ENCODE data around the gene OLIG3. TPM values are rescaled to one million over a fixed set of nuclear protein-coding genes. Genes with fewer than 3 reads are reported as not detected.

The OLIG3 gene
- total RNA-seq (2022) (not detected in 2 replicates), Bru-seq, nascent RNA (not detected), BruChase-seq, experiment 1, labeled RNA remaining after a 6-hour chase (not detected), BruChase-seq, experiment 2, labeled RNA remaining after a 2-hour chase (not detected)
- long read RNA-seq = 0 reads

DNA sequence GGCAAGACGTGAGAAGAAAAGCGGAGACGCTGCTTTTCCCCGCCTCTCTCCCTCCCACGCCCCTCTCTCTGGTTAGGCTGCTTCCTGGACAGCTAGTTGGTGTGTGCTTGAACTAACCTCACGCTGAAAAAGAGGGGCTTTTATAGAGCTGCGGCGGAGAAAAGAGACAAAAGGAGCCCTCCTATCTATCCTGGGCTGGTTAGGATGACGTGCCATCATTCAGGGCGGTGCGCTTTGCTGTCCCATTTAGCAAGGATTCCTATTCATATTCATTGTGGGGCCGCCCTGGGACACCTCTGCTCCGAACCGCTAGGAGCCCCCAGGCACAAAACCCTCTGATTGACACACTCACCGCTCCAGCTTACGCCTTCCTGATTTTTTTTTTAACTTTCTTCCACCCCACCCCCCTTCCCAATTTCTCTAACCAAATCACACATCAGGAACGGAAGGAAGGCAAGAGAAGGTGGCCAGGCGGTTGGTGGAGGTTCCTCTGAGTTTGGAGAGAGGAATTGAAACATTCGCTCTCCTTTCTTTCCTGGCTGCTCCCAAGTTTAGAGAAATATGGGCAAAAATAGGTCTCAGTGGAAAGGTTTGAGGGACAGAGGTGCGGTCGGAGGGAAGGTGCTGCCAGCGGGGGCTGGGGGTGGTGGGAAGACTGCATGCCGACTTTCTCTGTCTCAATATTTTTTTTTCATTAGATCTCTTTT is at the start of gene OLIG3:
OLIG3 (minus strand) TSS at position 114 of the 707 bp plus-strand sequence. CDS start 224 bp downstream, outside the sequence.
- peaks cover 52% of the 10 kb centered on the region for H3K27me3 Mint-ChIP-seq (ENCODE audit: unreplicated experiment)
- H3K4me1 Mint-ChIP-seq (ENCODE audit: low read depth, unreplicated experiment) = no peaks in the 10 kb centered on the region
- no peak within 1 kb of the TSS for H3K4me3 Mint-ChIP-seq (ENCODE audit: low read depth, unreplicated experiment)
- H3K36me3 Mint-ChIP-seq (ENCODE audit: insufficient read depth, unreplicated experiment) = no peaks in the 10 kb centered on the region
- BruUV-seq (replicated peaks) = no TSS peak
- no peak for DNase-seq
- H3K9me3 Mint-ChIP-seq (ENCODE audit: low read depth, unreplicated experiment) = no peaks in the 10 kb centered on the region
- H3K27ac Mint-ChIP-seq (ENCODE audit: unreplicated experiment) = no peak within 1 kb of the TSS
- TF ChIP-seq, protein P1, sequence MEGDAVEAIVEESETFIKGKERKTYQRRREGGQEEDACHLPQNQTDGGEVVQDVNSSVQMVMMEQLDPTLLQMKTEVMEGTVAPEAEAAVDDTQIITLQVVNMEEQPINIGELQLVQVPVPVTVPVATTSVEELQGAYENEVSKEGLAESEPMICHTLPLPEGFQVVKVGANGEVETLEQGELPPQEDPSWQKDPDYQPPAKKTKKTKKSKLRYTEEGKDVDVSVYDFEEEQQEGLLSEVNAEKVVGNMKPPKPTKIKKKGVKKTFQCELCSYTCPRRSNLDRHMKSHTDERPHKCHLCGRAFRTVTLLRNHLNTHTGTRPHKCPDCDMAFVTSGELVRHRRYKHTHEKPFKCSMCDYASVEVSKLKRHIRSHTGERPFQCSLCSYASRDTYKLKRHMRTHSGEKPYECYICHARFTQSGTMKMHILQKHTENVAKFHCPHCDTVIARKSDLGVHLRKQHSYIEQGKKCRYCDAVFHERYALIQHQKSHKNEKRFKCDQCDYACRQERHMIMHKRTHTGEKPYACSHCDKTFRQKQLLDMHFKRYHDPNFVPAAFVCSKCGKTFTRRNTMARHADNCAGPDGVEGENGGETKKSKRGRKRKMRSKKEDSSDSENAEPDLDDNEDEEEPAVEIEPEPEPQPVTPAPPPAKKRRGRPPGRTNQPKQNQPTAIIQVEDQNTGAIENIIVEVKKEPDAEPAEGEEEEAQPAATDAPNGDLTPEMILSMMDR (IDR thresholded peaks at IDR 0.05; ENCODE audit: unreplicated experiment) = no peak
- intact Hi-C loops (cut with micrococcal nuclease; ENCODE audit: unreplicated experiment) = no loop called here
- CTCF ChIA-PET = no interaction called here

GRCh38 chr6:137543114-137543513 is 48.9 kb upstream of the OLIG3 start:
- no peaks in the 10 kb centered on the region for H3K4me1 Mint-ChIP-seq (ENCODE audit: low read depth, unreplicated experiment)
- CTCF ChIA-PET = no interaction called here
- DNase-seq = no peak
- BruUV-seq (replicated peaks) = no TSS peak
- peaks cover 5% of the 10 kb centered on the region for H3K27me3 Mint-ChIP-seq (ENCODE audit: unreplicated experiment)
- H3K27ac Mint-ChIP-seq (ENCODE audit: unreplicated experiment) = no peak overlapping the region
- no peaks in the 10 kb centered on the region for H3K9me3 Mint-ChIP-seq (ENCODE audit: low read depth, unreplicated experiment)
- H3K4me3 Mint-ChIP-seq (ENCODE audit: low read depth, unreplicated experiment) = no peak overlapping the region
- H3K36me3 Mint-ChIP-seq (ENCODE audit: insufficient read depth, unreplicated experiment) = no peaks in the 10 kb centered on the region
- intact Hi-C loops (cut with micrococcal nuclease; ENCODE audit: unreplicated experiment) = no loop called here
- TF ChIP-seq, protein P1 (IDR thresholded peaks at IDR 0.05; ENCODE audit: unreplicated experiment) = no peak

DNA sequence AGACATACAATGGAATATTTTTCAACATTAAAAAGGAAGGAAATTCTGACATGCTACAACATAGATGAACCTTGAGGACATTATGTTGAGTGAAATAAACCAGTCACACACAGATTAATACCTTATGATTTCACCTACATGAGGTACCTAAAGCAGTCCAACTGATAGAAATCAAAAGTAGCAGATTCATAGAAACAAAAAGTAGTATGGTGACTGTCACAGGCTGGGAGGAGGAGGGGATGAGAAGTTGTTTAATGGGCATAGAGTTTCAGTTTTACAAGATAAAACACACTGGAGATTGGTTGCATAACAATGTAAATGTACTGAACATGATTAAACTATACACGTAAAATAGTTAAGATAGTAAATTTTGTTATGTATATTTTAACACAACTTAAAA is 48.5 kb upstream of the OLIG3 start:
- H3K4me1 Mint-ChIP-seq (ENCODE audit: low read depth, unreplicated experiment) = no peaks in the 10 kb centered on the region
- no peaks in the 10 kb centered on the region for H3K36me3 Mint-ChIP-seq (ENCODE audit: insufficient read depth, unreplicated experiment)
- intact Hi-C loops (cut with micrococcal nuclease; ENCODE audit: unreplicated experiment) = no loop called here
- CTCF ChIA-PET = no interaction called here
- peaks cover 1% of the 10 kb centered on the region for H3K27me3 Mint-ChIP-seq (ENCODE audit: unreplicated experiment)
- TF ChIP-seq, protein P1 (IDR thresholded peaks at IDR 0.05; ENCODE audit: unreplicated experiment) = no peak
- no peaks in the 10 kb centered on the region for H3K9me3 Mint-ChIP-seq (ENCODE audit: low read depth, unreplicated experiment)
- no peak overlapping the region for H3K4me3 Mint-ChIP-seq (ENCODE audit: low read depth, unreplicated experiment)
- no peak overlapping the region for H3K27ac Mint-ChIP-seq (ENCODE audit: unreplicated experiment)
- BruUV-seq (replicated peaks) = no TSS peak
- no peak for DNase-seq

DNA sequence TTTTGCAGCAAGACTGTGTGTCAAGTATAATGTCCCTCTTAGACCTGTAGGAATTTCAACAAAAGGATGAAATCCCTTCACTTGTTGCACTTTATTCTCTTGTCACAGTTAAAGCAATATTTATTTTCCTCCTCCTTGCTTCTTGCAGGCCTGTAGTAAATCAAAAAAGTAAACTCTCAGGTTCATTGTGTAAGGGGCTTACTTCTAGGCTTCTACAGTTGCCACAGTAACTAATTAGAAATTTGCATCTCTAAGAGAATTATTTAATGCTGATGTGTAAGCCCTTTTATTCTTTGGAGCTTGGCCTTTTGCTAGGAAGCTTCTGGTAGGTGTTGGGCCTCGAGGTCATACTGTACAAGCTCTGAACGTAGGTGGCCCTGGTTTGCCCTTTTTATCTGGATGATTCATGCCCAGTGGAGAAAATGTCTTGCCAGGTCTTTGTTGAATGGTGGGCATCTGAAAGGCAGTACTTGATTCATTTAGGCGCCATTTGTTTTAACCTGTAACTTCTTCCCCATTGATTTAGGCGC is 47.4 kb upstream of the OLIG3 start:
- intact Hi-C loops (cut with micrococcal nuclease; ENCODE audit: unreplicated experiment) = no loop called here
- no peaks in the 10 kb centered on the region for H3K4me1 Mint-ChIP-seq (ENCODE audit: low read depth, unreplicated experiment)
- DNase-seq = no peak
- no peaks in the 10 kb centered on the region for H3K36me3 Mint-ChIP-seq (ENCODE audit: insufficient read depth, unreplicated experiment)
- CTCF ChIA-PET = no interaction called here
- BruUV-seq (replicated peaks) = no TSS peak
- H3K27ac Mint-ChIP-seq (ENCODE audit: unreplicated experiment) = no peak overlapping the region
- no peak overlapping the region for H3K4me3 Mint-ChIP-seq (ENCODE audit: low read depth, unreplicated experiment)
- TF ChIP-seq, protein P1 (IDR thresholded peaks at IDR 0.05; ENCODE audit: unreplicated experiment) = no peak
- no peaks in the 10 kb centered on the region for H3K27me3 Mint-ChIP-seq (ENCODE audit: unreplicated experiment)
- H3K9me3 Mint-ChIP-seq (ENCODE audit: low read depth, unreplicated experiment) = no peaks in the 10 kb centered on the region
